Activated naive CD4-positive, alpha-beta T cell (primary cell): ENCODE measurements around the gene HLA-DQB2.
A peak's percentile ranks its signal among the peaks of the same experiment; 100 is the strongest.
"Not testable (repeated sequence)": the region's sequence is repeated elsewhere in the genome, so short reads cannot be mapped to it uniquely, and the experiment has no call there.

ENCODE experiments used
- DNase-seq, 4 experiments: peaks; one replicate each; lab custom pipeline; 2025; lab: John Stamatoyannopoulos, UW

Gene HLA-DQB2

GRCh38 chr6:32763421-32763820 is at the start of gene HLA-DQB2:
Gene HLA-DQB2 (minus strand): TSS chr6:32763532. CDS start chr6:32763470, 62 bp downstream.
- DNase-seq: no peak

- no peak for DNase-seq
Observed at GRCh38 chr6:32809171-32809570, 45.8 kb upstream of the HLA-DQB2 start.

GRCh38 chr6:32807020-32807580 is 43.8 kb upstream of the HLA-DQB2 start:
- DNase-seq: no peak

- DNase-seq: not testable (repeated sequence)
Observed at GRCh38 chr6:32805404-32805803, 42.1 kb upstream of the HLA-DQB2 start.

- no peak for DNase-seq
Observed at GRCh38 chr6:32803416-32803815, 40.1 kb upstream of the HLA-DQB2 start.

- no peak for DNase-seq
Observed at GRCh38 chr6:32799740-32800139, 36.4 kb upstream of the HLA-DQB2 start.

GRCh38 chr6:32799168-32799567 is 35.8 kb upstream of the HLA-DQB2 start:
- no peak for DNase-seq

GRCh38 chr6:32796848-32797776 is 33.8 kb upstream of the HLA-DQB2 start:
- peak; percentile 68 to 83 (median 80) for DNase-seq

- no peak for DNase-seq
Observed at GRCh38 chr6:32794510-32794909, 31.2 kb upstream of the HLA-DQB2 start.

GRCh38 chr6:32792901-32793435 is 29.6 kb upstream of the HLA-DQB2 start:
- DNase-seq: no peak

- no peak for DNase-seq
Observed at GRCh38 chr6:32790306-32790705, 27.0 kb upstream of the HLA-DQB2 start.

- DNase-seq: no peak
Observed at GRCh38 chr6:32785781-32786533, 22.6 kb upstream of the HLA-DQB2 start.

GRCh38 chr6:32782923-32783322 is 19.6 kb upstream of the HLA-DQB2 start:
- not testable (repeated sequence) for DNase-seq

- DNase-seq: no peak
Observed at GRCh38 chr6:32779036-32779435, 15.7 kb upstream of the HLA-DQB2 start.

GRCh38 chr6:32775071-32775470 is 11.7 kb upstream of the HLA-DQB2 start:
- DNase-seq: no peak

- no peak for DNase-seq
Observed at GRCh38 chr6:32774426-32774825, 11.1 kb upstream of the HLA-DQB2 start.

- no peak for DNase-seq
Observed at GRCh38 chr6:32772656-32773055, 9.3 kb upstream of the HLA-DQB2 start.

GRCh38 chr6:32764048-32764447 is 716 bp upstream of the HLA-DQB2 start:
- no peak for DNase-seq

GRCh38 chr6:32761548-32761947 is 1.8 kb downstream of the HLA-DQB2 start:
- no peak for DNase-seq

GRCh38 chr6:32761072-32761471 is 2.3 kb downstream of the HLA-DQB2 start:
- no peak for DNase-seq

GRCh38 chr6:32759669-32760068 is 3.7 kb downstream of the HLA-DQB2 start:
- no peak for DNase-seq

GRCh38 chr6:32752580-32752979 is 10.8 kb downstream of the HLA-DQB2 start:
- no peak for DNase-seq
